GM12873 (cell line): ENCODE measurements around the gene TP53TG3B.
"Not testable (repeated sequence)": the region's sequence is repeated elsewhere in the genome, so short reads cannot be mapped to it uniquely, and the experiment has no call there.

Experiments used
- TF ChIP-seq, protein P1 (sequence below): IDR thresholded peaks from 2 replicates; pipeline ENCODE4 v1.5.1; 2012; ENCODE audit warnings: low read depth, mild to moderate bottlenecking, moderate library complexity, low read length, control low read depth; ENCODE audit not compliant: insufficient read depth; ENCODE audit errors: missing control alignments

The TP53TG3B gene, protein sequence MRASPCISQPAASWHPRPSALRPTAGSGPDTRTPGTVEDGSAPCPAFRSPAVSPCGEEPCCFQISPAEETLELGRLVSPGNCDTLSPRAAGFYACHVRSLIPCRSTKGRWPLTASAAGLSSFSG

DNA sequence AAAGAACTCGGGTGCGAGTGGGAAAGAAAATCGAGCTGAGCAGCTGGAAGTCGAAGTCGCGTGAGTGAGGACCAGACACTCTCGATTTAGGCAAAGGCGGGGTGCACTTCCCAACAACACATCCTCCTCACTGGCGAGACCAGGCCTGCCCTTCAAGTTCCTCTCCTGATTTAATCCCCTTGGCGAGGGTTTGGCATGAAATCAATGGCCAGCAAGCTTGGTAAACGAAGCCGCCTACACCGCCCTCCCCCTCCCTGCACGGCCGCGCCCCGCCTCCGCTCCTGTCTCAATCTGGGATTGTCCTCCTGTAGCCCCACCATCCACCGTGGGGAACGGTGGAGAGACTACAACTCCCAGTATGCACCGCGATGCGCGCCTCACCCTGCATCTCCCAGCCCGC is at the start of gene TP53TG3B:
Gene TP53TG3B, plus strand, starts transcription at position 301 of the 400 bp plus-strand sequence. Its CDS starts 68 bp downstream, at position 369.
- TF ChIP-seq, protein P1, sequence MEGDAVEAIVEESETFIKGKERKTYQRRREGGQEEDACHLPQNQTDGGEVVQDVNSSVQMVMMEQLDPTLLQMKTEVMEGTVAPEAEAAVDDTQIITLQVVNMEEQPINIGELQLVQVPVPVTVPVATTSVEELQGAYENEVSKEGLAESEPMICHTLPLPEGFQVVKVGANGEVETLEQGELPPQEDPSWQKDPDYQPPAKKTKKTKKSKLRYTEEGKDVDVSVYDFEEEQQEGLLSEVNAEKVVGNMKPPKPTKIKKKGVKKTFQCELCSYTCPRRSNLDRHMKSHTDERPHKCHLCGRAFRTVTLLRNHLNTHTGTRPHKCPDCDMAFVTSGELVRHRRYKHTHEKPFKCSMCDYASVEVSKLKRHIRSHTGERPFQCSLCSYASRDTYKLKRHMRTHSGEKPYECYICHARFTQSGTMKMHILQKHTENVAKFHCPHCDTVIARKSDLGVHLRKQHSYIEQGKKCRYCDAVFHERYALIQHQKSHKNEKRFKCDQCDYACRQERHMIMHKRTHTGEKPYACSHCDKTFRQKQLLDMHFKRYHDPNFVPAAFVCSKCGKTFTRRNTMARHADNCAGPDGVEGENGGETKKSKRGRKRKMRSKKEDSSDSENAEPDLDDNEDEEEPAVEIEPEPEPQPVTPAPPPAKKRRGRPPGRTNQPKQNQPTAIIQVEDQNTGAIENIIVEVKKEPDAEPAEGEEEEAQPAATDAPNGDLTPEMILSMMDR, result not testable (repeated sequence)
